Stimulated activated CD8-positive, alpha-beta memory T cell treated with anti-CD3 and anti-CD28 coated beads, Interleukin-4, amount 100 ng/mL, for 48 hours (primary cell): ENCODE results near the gene DHRS7C.

Experiments used
- DNase-seq: peaks from one replicate; pipeline ENCODE4 v3.0.0-alpha.2; 2020

Gene DHRS7C

GRCh38 chr17:9790889-9791876 lies at the start of gene DHRS7C:
Gene DHRS7C, minus strand, starts transcription at chr17:9791592. Its CDS starts 308 bp downstream, at chr17:9791284.
- DNase-seq: no peak

GRCh38 chr17:9839433-9839832 lies 48.0 kb upstream of the DHRS7C start:
- DNase-seq: no peak

GRCh38 chr17:9837551-9838471 lies 46.4 kb upstream of the DHRS7C start:
- DNase-seq: no peak

- no peak for DNase-seq
Measured at GRCh38 chr17:9833922-9834321, 42.5 kb upstream of the DHRS7C start.

GRCh38 chr17:9830711-9831110 lies 39.3 kb upstream of the DHRS7C start:
- no peak for DNase-seq

- DNase-seq: no peak
Measured at GRCh38 chr17:9829343-9829742, 38.0 kb upstream of the DHRS7C start.

GRCh38 chr17:9828296-9829295 lies 37.2 kb upstream of the DHRS7C start:
- no peak for DNase-seq

GRCh38 chr17:9825641-9826150 lies 34.3 kb upstream of the DHRS7C start, which contains the start of gene GLP2R:
Gene GLP2R, plus strand, starts transcription at chr17:9825924. Its CDS starts 140 bp downstream, at chr17:9826064.
- DNase-seq: no peak

- no peak for DNase-seq
Measured at GRCh38 chr17:9824797-9825338, 33.5 kb upstream of the DHRS7C start.

GRCh38 chr17:9824094-9824493 lies 32.7 kb upstream of the DHRS7C start:
- DNase-seq: no peak

- no peak for DNase-seq
Measured at GRCh38 chr17:9821921-9822320, 30.5 kb upstream of the DHRS7C start, which contains the start of gene GSG1L2. Gene GSG1L2, minus strand, starts transcription at chr17:9822079. Its CDS starts 8 bp downstream, at chr17:9822071.

GRCh38 chr17:9820448-9820847 lies 29.1 kb upstream of the DHRS7C start:
- no peak for DNase-seq

- no peak for DNase-seq
Measured at GRCh38 chr17:9818760-9819159, 27.4 kb upstream of the DHRS7C start.

- DNase-seq: no peak
Measured at GRCh38 chr17:9817086-9817485, 25.7 kb upstream of the DHRS7C start.

- DNase-seq: no peak
Measured at GRCh38 chr17:9816472-9816871, 25.1 kb upstream of the DHRS7C start.

GRCh38 chr17:9814337-9814945 lies 23.0 kb upstream of the DHRS7C start:
- DNase-seq: no peak

GRCh38 chr17:9813166-9813565 lies 21.8 kb upstream of the DHRS7C start:
- DNase-seq: no peak

GRCh38 chr17:9811537-9811936 lies 20.1 kb upstream of the DHRS7C start:
- DNase-seq: no peak

GRCh38 chr17:9811086-9811485 lies 19.7 kb upstream of the DHRS7C start:
- DNase-seq: no peak

- DNase-seq: no peak
Measured at GRCh38 chr17:9810100-9810949, 18.9 kb upstream of the DHRS7C start.
